HCT116 (cell line): ENCODE results near the gene MID1. TPM values are rescaled to one million over a fixed set of nuclear protein-coding genes. Genes with fewer than 3 reads are reported as not detected.

Experiments used
- ATAC-seq: fragments of 200-7000 bp; cut with Tn5 transposase; 2 replicates; pipeline ENCODE4 v1.9.1; 2020; ENCODE audit warnings: mild to moderate bottlenecking, moderate library complexity
- BruUV-seq: library from RNA; stranded (reverse); fragments of 400-500 nt; replicated peaks from 2 replicates; lab custom pipeline; 2021; lab: Mats Ljungman, UMichigan
- CTCF ChIA-PET: fragments of 300-600 bp; sonication (Branson Sonifier 250); formaldehyde crosslinking; loops from one replicate; lab custom pipeline; 2021; ENCODE audit warnings: antibody characterized with exemption; lab: Charles Lee
- POLR2A ChIA-PET: fragments of 300-600, 350-600 bp; sonication (Branson Sonifier 250); formaldehyde crosslinking; loops from one replicate; lab custom pipeline; 2021; ENCODE audit warnings: antibody characterized with exemption; lab: Charles Lee
- RAD21 ChIA-PET, 2 experiments: fragments of 300-600 bp; sonication (Branson Sonifier 250); formaldehyde crosslinking; loops; one replicate each; lab custom pipeline; 2023; ENCODE audit warnings: low total read pairs in 2 of 2; ENCODE audit not compliant: uncharacterized antibody in 2 of 2, unreplicated experiment in 2 of 2, low non-redundant PET in 1 of 2; lab: Charles Lee
- DNase-seq: peaks from one replicate; pipeline ENCODE4 v3.0.0-alpha.2; 2010; ENCODE audit warnings: low read depth, low spot score
- H2AFZ ChIP-seq: fragments of 200-600 bp; shearing (Covaris generic), sonication (generic); 2 replicates; pipeline ENCODE4 v1.6.1; 2017; ENCODE audit warnings: low read depth, mixed run types, mixed read lengths, antibody characterized with exemption, low read length; ENCODE audit not compliant: poor library complexity, severe bottlenecking
- H3K27ac ChIP-seq: 2 replicates; pipeline ENCODE4 v1.5.1; 2012; ENCODE audit warnings: low read depth, low read length
- H3K27me3 ChIP-seq: fragments of 200-600 bp; sonication (generic); 2 replicates; pipeline ENCODE4 v1.6.1; 2016; ENCODE audit warnings: mixed run types, low read length, mixed read lengths; ENCODE audit not compliant: insufficient read depth
- H3K36me3 ChIP-seq, 2 experiments: fragments of 200-500 bp in 1 of 2; fragments of 200-600 bp in 1 of 2; sonication (Bioruptor generic) in 1 of 2; sonication (generic) in 1 of 2; 2 replicates each; pipeline versions ENCODE4 v1.5.1 to v1.6.1; 2014 to 2016; ENCODE audit warnings: low read length in 2 of 2, inconsistent platforms in 1 of 2, mixed read lengths in 1 of 2, mixed run types in 1 of 2; ENCODE audit not compliant: insufficient read depth in 2 of 2, control insufficient read depth in 1 of 2
- H3K4me1 ChIP-seq, 2 experiments: fragments of 200-600 bp in 1 of 2; sonication (generic) in 1 of 2; 2 replicates each; pipeline versions ENCODE4 v1.5.1 to v1.6.1; 2012 to 2017; ENCODE audit warnings: low read length in 2 of 2, inconsistent platforms in 1 of 2, mild to moderate bottlenecking in 1 of 2, mixed read lengths in 1 of 2, mixed run types in 1 of 2, moderate library complexity in 1 of 2; ENCODE audit not compliant: insufficient read depth in 2 of 2, control insufficient read depth in 1 of 2
- H3K4me2 ChIP-seq: fragments of 200-600 bp; sonication (generic); 2 replicates; pipeline ENCODE4 v1.6.1; 2017; ENCODE audit warnings: mixed run types, low read length, mixed read lengths
- H3K4me3 ChIP-seq, 2 experiments: fragments of 200-600 bp in 1 of 2; sonication (generic) in 1 of 2; replicated peaks in 1 of 2; 2 replicates each; pipeline ENCODE4 v1.5.1; 2011 to 2016; ENCODE audit warnings: low read length in 2 of 2, control low read depth in 1 of 2, low read depth in 1 of 2, mild to moderate bottlenecking in 1 of 2, mixed read lengths in 1 of 2, mixed run types in 1 of 2
- H3K79me2 ChIP-seq: fragments of 200-600 bp; sonication (generic); 2 replicates; pipeline ENCODE4 v1.6.1; 2017; ENCODE audit warnings: mild to moderate bottlenecking, mixed run types, low read length, moderate library complexity, mixed read lengths; ENCODE audit not compliant: insufficient read depth
- H3K9ac ChIP-seq: fragments of 200-600 bp; sonication (generic); 2 replicates; pipeline ENCODE4 v1.6.1; 2016; ENCODE audit warnings: low read length, mixed read lengths
- H3K9me2 ChIP-seq: fragments of 200-600 bp; sonication (generic), shearing (Covaris generic); 2 replicates; pipeline ENCODE4 v1.6.1; 2017; ENCODE audit warnings: mixed run types, mild to moderate bottlenecking, moderate library complexity; ENCODE audit not compliant: insufficient read depth
- H3K9me3 ChIP-seq, 2 experiments: fragments of 200-500 bp in 1 of 2; fragments of 200-600 bp in 1 of 2; sonication (Bioruptor generic) in 1 of 2; sonication (generic) in 1 of 2; 2 replicates each; pipeline ENCODE4 v1.6.1; 2014 to 2017; ENCODE audit warnings: low read length in 2 of 2, mixed read lengths in 2 of 2, inconsistent platforms in 1 of 2, low read depth in 1 of 2, mild to moderate bottlenecking in 1 of 2, mixed run types in 1 of 2, moderate library complexity in 1 of 2; ENCODE audit not compliant: control insufficient read depth in 1 of 2, insufficient read depth in 1 of 2
- H4K20me1 ChIP-seq: fragments of 200-600 bp; sonication (generic), shearing (Covaris generic); 2 replicates; pipeline ENCODE4 v1.6.1; 2017; ENCODE audit warnings: mixed run types, mild to moderate bottlenecking, moderate library complexity; ENCODE audit not compliant: insufficient read depth
- CTCF ChIP-seq, 3 experiments: fragments of 200-600 bp in 1 of 3; sonication (generic) in 1 of 3; IDR thresholded peaks in 2 of 3; conservative IDR thresholded peaks in 1 of 3; 2 replicates each; pipeline ENCODE4 v1.5.1; 2012 to 2017; ENCODE audit warnings: low read depth in 2 of 3, low read length in 2 of 3, antibody characterized with exemption in 1 of 3, borderline replicate concordance in 1 of 3, control low read depth in 1 of 3, mild to moderate bottlenecking in 1 of 3, mixed read lengths in 1 of 3, mixed run types in 1 of 3, moderate library complexity in 1 of 3; ENCODE audit not compliant: insufficient read depth in 1 of 3
- EZH2phosphoT487 ChIP-seq: fragments of 200-600 bp; IDR thresholded peaks from 2 replicates; pipeline ENCODE4 v1.6.1; 2018; ENCODE audit warnings: antibody characterized with exemption, borderline replicate concordance
- FOSL1 ChIP-seq: IDR thresholded peaks from 2 replicates; pipeline ENCODE4 v1.6.1; 2012; ENCODE audit warnings: low read depth
- JUND ChIP-seq: IDR thresholded peaks from 2 replicates; pipeline ENCODE4 v1.6.1; 2012
- POLR2A ChIP-seq: IDR thresholded peaks from 2 replicates; pipeline ENCODE4 v1.7.0; 2011; ENCODE audit warnings: borderline replicate concordance; ENCODE audit not compliant: insufficient read depth, insufficient read length; ENCODE audit errors: extremely low read depth
- SIN3A ChIP-seq: IDR thresholded peaks from 2 replicates; pipeline ENCODE4 v1.6.1; 2012; ENCODE audit warnings: low read depth
- SP1 ChIP-seq: IDR thresholded peaks from 2 replicates; pipeline ENCODE4 v1.6.1; 2012; ENCODE audit warnings: low read depth
- TCF7L2 ChIP-seq: IDR thresholded peaks from 2 replicates; pipeline ENCODE4 v1.7.0; 2011; ENCODE audit warnings: borderline replicate concordance, inconsistent platforms; ENCODE audit not compliant: insufficient read depth, insufficient read length; ENCODE audit errors: extremely low read depth
- ZBTB33 ChIP-seq: IDR thresholded peaks from 2 replicates; pipeline ENCODE4 v1.6.1; 2011; ENCODE audit warnings: mild to moderate bottlenecking, low read length, moderate library complexity; ENCODE audit not compliant: insufficient replicate concordance; ENCODE audit errors: extremely low read depth
- ZNF274 ChIP-seq: fragments of 200-500 bp; sonication (Bioruptor generic); IDR thresholded peaks from 2 replicates; pipeline ENCODE4 v1.6.1; 2014; ENCODE audit warnings: mild to moderate bottlenecking, low read depth, low read length, inconsistent platforms
- intact Hi-C: fragments of 100-400 bp; cut with micrococcal nuclease; formaldehyde crosslinking; loops from 2 replicates; pipeline ENCODE4 v1.10.0; 2022
- total RNA-seq: library from RNA; stranded (reverse); gene quantifications from one replicate; pipeline ENCODE4 v1.2.1, GENCODE V29; 2021; ENCODE audit not compliant: unreplicated experiment

MID1 gene
- total RNA-seq, 1 experiment from 2014 or later, result 48.8 TPM

- H3K36me3 ChIP-seq, result no peaks in the 10 kb centered on the region
- TF ChIP-seq EZH2phosphoT487 (no peak), TCF7L2 (no peak), CTCF (IDR thresholded peaks at IDR 0.05 in 2 of 3, conservative IDR thresholded peaks at IDR 0.05 in 1 of 3; ENCODE audit: borderline replicate concordance in 1 of 3, insufficient read depth in 1 of 3, low read depth in 2 of 3, low read length in 2 of 3) (no peak), JUND (no peak), SP1 (no peak), SIN3A (no peak)
- TF ChIP-seq, all 23 proteins: peak for 0
- no peaks in the 10 kb centered on the region for H3K27me3 ChIP-seq
- no TSS peak for BruUV-seq
- no peak for DNase-seq
- no peaks in the 10 kb centered on the region for H3K9me2 ChIP-seq
- no peaks in the 10 kb centered on the region for H3K9me3 ChIP-seq
- CTCF ChIA-PET, result no interaction called here
- H3K4me2 ChIP-seq, result no peak overlapping the region
- POLR2A ChIA-PET, result no interaction called here
- H3K4me1 ChIP-seq, result peaks cover 0 to 4% of the 10 kb centered on the region in 2 experiments; a peak in 2 of 4 replicates
- no peak overlapping the region for H3K4me3 ChIP-seq
- ATAC-seq, result no peak
- RAD21 ChIA-PET, result no interaction called here
- peaks cover 35% of the 10 kb centered on the region for H3K79me2 ChIP-seq
- H2AFZ ChIP-seq, result no peak overlapping the region
- no peak overlapping the region for H3K9ac ChIP-seq
- no peak overlapping the region for H3K27ac ChIP-seq
- intact Hi-C loops, result no loop called here
- no peaks in the 10 kb centered on the region for H4K20me1 ChIP-seq
These were observed 88.5 kb downstream of the MID1 start for GRCh38 chrX:10531927-10532326.

GRCh38 chrX:10529344-10529743, 91.0 kb downstream of the MID1 start:
- Histone ChIP-seq H3K4me2 (no peak overlapping the region), H3K4me1 (no peaks in the 10 kb centered on the region)

More at GRCh38 chrX:10529344-10529743, 91.0 kb downstream of the MID1 start:
- Histone ChIP-seq H3K4me3 (no peak overlapping the region), H3K27me3 (no peaks in the 10 kb centered on the region), H2AFZ (no peak overlapping the region), H3K9me2 (no peaks in the 10 kb centered on the region), H3K27ac (no peak overlapping the region), H3K79me2 (peaks cover 16% of the 10 kb centered on the region), H3K36me3 (no peaks in the 10 kb centered on the region), H4K20me1 (no peaks in the 10 kb centered on the region), H3K9me3 (no peaks in the 10 kb centered on the region)
- intact Hi-C loops, result no loop called here
- CTCF ChIA-PET, result no interaction called here
- POLR2A ChIA-PET, result no interaction called here
- RAD21 ChIA-PET, result no interaction called here
- no TSS peak for BruUV-seq
- ATAC-seq, result no peak
- TF ChIP-seq EZH2phosphoT487 (no peak), FOSL1 (no peak), ZBTB33 (no peak), POLR2A (no peak), ZNF274 (no peak)
- TF ChIP-seq, all 23 proteins: peak for 0
- H3K9ac ChIP-seq, result no peak overlapping the region
- DNase-seq, result no peak
